ENCODE measurements around the gene FUZ.
A peak's percentile ranks its signal among the peaks of the same experiment; 100 is the strongest.

The FUZ gene

GRCh38 chr19:49850487-49851342 lies 37.6 kb upstream of the FUZ start, which contains the start of gene PTOV1:
Gene PTOV1 (plus strand): TSS chr19:49851159.
- peak; percentile 95 for DNase-seq

GRCh38 chr19:49850221-49850486 lies 37.1 kb upstream of the FUZ start:
- DNase-seq: no peak

GRCh38 chr19:49849433-49850220 lies 36.5 kb upstream of the FUZ start:
- DNase-seq: peak; percentile 73

GRCh38 chr19:49848938-49849337 lies 35.8 kb upstream of the FUZ start:
- peak; percentile 34 for DNase-seq

GRCh38 chr19:49847731-49848696 lies 34.9 kb upstream of the FUZ start:
- peak; percentile 72 for DNase-seq

- DNase-seq: no peak
Observed at GRCh38 chr19:49846408-49846807, 33.3 kb upstream of the FUZ start.

GRCh38 chr19:49845414-49845813 lies 32.3 kb upstream of the FUZ start:
- no peak for DNase-seq

GRCh38 chr19:49844138-49845095 lies 31.3 kb upstream of the FUZ start:
- DNase-seq: no peak

GRCh38 chr19:49843265-49843664 lies 30.2 kb upstream of the FUZ start:
- DNase-seq: no peak

- DNase-seq: no peak
Observed at GRCh38 chr19:49840736-49841249, 27.7 kb upstream of the FUZ start.

GRCh38 chr19:49840321-49840720 lies 27.2 kb upstream of the FUZ start:
- DNase-seq: no peak

GRCh38 chr19:49839713-49840112 lies 26.6 kb upstream of the FUZ start:
- DNase-seq: no peak

- no peak for DNase-seq
Observed at GRCh38 chr19:49838885-49839588, 25.9 kb upstream of the FUZ start.

- DNase-seq: no peak
Observed at GRCh38 chr19:49837425-49837824, 24.3 kb upstream of the FUZ start.

- DNase-seq: no peak
Observed at GRCh38 chr19:49837009-49837310, 23.9 kb upstream of the FUZ start.

GRCh38 chr19:49836176-49837008 lies 23.3 kb upstream of the FUZ start:
- DNase-seq: no peak

- DNase-seq: no peak
Observed at GRCh38 chr19:49835562-49835961, 22.5 kb upstream of the FUZ start.

GRCh38 chr19:49833599-49833998 lies 20.5 kb upstream of the FUZ start:
- DNase-seq: no peak

GRCh38 chr19:49832556-49832955 lies 19.5 kb upstream of the FUZ start:
- DNase-seq: no peak

GRCh38 chr19:49831592-49831991 lies 18.5 kb upstream of the FUZ start:
- DNase-seq: no peak
